NCI-H1105 (cell line): ENCODE results near the gene HACD2.

ENCODE experiments used
- DNase-seq: peaks from one replicate; lab custom pipeline; 2025; lab: John Stamatoyannopoulos, UW

The HACD2 gene

GRCh38 chr3:123481722-123482457 is 103.0 kb downstream of the HACD2 start:
- DNase-seq, result no peak

- DNase-seq, result no peak
Measured at GRCh38 chr3:123481071-123481470, 103.8 kb downstream of the HACD2 start.

GRCh38 chr3:123480428-123480827 is 104.4 kb downstream of the HACD2 start:
- no peak for DNase-seq

- DNase-seq, result no peak
Measured at GRCh38 chr3:123479891-123480290, 105.0 kb downstream of the HACD2 start.

GRCh38 chr3:123478314-123478713 is 106.5 kb downstream of the HACD2 start:
- DNase-seq, result no peak

- DNase-seq, result no peak
Measured at GRCh38 chr3:123476967-123477750, 107.7 kb downstream of the HACD2 start.

GRCh38 chr3:123475786-123476185 is 109.1 kb downstream of the HACD2 start:
- DNase-seq, result no peak

GRCh38 chr3:123471106-123471505 is 113.7 kb downstream of the HACD2 start:
- no peak for DNase-seq

- DNase-seq, result no peak
Measured at GRCh38 chr3:123469323-123469995, 115.4 kb downstream of the HACD2 start.

- DNase-seq, result no peak
Measured at GRCh38 chr3:123467046-123467445, 117.8 kb downstream of the HACD2 start.

- DNase-seq, result no peak
Measured at GRCh38 chr3:123464211-123464610, 120.6 kb downstream of the HACD2 start.

GRCh38 chr3:123459862-123460261 is 125.0 kb downstream of the HACD2 start:
- no peak for DNase-seq

- no peak for DNase-seq
Measured at GRCh38 chr3:123458255-123458654, 126.6 kb downstream of the HACD2 start.

GRCh38 chr3:123457841-123458240 is 127.0 kb downstream of the HACD2 start:
- no peak for DNase-seq

GRCh38 chr3:123453675-123454074 is 131.2 kb downstream of the HACD2 start:
- DNase-seq, result no peak

- DNase-seq, result no peak
Measured at GRCh38 chr3:123451186-123451585, 133.7 kb downstream of the HACD2 start.

GRCh38 chr3:123449997-123450604 is 134.8 kb downstream of the HACD2 start:
- no peak for DNase-seq

- DNase-seq, result no peak
Measured at GRCh38 chr3:123449102-123449996, 135.5 kb downstream of the HACD2 start.

- no peak for DNase-seq
Measured at GRCh38 chr3:123448536-123449101, 136.2 kb downstream of the HACD2 start, which contains the start of gene ADCY5. TSS of gene ADCY5 (minus strand) at chr3:123449090. CDS start at chr3:123448545, 545 bp downstream.

GRCh38 chr3:123447749-123448517 is 136.9 kb downstream of the HACD2 start:
- DNase-seq, result peak; percentile 21
